ENCODE measurements around the gene MAMLD1.
"Not testable (repeated sequence)": the region's sequence is repeated elsewhere in the genome, so short reads cannot be mapped to it uniquely, and the experiment has no call there.

MAMLD1 gene, protein sequence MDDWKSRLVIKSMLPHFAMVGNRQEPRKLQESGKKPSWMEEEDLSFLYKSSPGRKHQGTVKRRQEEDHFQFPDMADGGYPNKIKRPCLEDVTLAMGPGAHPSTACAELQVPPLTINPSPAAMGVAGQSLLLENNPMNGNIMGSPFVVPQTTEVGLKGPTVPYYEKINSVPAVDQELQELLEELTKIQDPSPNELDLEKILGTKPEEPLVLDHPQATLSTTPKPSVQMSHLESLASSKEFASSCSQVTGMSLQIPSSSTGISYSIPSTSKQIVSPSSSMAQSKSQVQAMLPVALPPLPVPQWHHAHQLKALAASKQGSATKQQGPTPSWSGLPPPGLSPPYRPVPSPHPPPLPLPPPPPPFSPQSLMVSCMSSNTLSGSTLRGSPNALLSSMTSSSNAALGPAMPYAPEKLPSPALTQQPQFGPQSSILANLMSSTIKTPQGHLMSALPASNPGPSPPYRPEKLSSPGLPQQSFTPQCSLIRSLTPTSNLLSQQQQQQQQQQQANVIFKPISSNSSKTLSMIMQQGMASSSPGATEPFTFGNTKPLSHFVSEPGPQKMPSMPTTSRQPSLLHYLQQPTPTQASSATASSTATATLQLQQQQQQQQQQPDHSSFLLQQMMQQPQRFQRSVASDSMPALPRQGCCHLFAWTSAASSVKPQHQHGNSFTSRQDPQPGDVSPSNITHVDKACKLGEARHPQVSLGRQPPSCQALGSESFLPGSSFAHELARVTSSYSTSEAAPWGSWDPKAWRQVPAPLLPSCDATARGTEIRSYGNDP

DNA sequence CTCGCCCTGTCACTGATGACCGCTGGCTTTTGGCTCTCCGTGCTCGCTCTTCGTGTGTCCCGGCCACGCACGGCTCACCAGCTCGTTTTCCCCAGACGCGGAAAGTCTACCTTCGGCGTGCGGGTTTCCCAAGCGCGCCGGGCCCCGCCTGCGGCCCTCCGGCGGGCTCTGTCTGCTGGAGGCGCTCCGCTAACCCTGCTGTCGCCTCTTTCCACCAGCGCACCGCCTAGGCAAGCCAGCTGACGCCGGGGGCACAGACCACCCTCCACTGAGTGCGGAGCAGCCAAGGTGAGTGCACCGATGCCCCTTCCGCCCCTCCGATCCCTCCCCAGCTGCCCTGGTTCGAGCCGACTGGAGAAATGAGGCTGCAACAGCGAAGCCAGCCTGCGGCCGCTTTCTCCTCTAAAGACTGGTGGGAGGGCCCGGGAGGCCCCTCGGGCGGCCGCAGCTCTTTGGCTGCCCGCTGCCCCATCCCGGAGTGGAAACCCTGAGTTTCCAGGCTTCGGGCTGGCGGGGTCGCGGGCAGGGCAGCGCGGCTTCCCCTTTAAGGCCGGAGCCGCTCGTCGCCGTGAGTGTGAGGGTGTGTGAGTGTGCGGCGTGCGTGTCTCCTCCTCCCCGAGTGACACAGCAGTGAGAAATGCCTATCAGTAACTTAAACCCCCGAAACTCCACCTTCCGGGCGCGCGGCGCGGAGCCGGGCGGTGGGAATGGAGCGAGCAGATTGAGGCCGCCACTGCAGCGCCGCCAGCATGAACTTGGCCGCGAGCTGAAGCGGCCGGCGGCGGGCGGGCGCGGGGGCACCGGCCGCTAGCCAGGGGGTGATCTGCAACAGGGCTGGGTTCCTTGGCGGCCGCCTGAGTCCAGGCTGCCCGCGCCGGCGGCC lies at the start of gene MAMLD1:
Gene MAMLD1, plus strand, starts transcription at position 719 of the 883 bp plus-strand sequence. CDS start 82,200 bp downstream, outside the sequence.
- DNase-seq, result peak; percentile 17 to 46 (median 35)

GRCh38 chrX:150313514-150313913 lies 49.6 kb upstream of the MAMLD1 start:
- DNase-seq, result no peak

DNA sequence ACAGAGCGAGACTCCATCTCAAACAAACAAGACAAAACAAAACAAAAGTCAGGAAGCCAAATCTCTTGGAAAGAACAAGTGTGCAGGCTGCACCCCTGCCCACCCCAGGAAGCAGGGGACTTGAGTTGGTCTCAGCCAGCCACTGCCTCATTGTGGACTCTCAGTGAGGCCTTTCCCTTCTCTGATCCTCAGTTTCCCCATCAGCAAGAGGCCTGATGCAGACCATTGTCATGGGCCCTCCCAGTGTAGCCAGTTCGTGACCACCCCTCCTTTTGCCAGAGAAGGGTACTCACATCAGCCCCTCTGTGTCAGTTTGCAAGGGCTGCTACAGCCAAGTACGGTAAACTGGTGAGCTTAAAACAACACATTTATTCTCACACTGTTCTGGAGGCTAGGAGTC lies 48.9 kb upstream of the MAMLD1 start:
- DNase-seq, result no peak

GRCh38 chrX:150316564-150316963 lies 46.6 kb upstream of the MAMLD1 start:
- no peak for DNase-seq

- DNase-seq, result no peak
Measured at GRCh38 chrX:150323020-150323419, 40.1 kb upstream of the MAMLD1 start.

GRCh38 chrX:150324035-150324728 lies 38.9 kb upstream of the MAMLD1 start:
- no peak for DNase-seq

DNA sequence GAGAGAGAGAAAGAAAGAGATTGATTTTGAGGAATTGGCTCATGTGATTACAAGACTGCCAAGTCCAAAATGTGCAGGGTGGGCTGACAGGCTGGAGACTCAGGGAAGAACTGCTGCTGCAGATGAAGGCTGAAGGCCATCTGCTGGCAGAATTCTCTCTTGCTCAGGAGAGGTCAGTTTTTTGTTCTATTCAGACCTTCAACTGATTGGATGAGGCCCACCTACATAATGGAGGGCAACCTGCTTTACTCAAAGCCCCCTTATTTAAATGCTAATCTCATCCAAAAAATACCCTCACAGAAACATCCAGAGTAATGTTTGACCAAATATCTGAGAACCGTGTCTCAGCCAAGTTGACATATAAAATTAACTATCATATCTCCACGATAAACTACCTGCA lies 38.2 kb upstream of the MAMLD1 start:
- no peak for DNase-seq

DNA sequence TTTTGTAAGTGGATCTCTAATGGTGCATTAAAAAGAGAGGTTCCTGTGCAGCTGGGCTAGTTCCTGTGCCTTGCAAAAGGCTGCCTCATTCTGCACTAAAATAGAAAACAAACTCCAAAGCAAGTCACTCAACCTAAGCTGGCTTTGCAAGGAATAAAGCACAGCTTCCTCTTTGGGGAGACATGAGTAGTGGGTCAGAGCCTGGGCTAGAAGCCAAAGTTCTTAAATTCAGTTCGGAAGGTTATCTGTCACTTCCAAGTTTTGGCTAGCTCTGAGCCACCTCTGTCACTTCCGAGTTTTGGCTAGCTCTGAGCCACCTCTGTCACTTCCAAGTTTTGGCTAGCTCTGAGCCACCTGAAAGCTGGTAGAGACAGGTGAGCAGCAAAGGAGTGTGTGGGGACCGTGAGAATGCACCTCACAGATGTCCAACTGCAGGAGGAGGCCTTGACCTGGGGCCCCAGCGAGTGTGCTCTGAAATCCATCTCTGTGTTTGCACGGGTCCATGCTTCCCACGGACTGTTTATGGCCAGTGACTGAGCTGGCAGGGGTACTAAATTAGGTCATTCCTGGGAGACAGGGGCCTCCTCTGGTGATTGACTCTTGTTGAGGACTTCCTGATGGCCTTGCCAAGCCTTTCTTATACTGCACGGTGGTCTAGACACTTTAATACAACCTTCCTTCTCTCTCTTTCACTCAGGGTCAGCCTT lies 36.4 kb upstream of the MAMLD1 start:
- DNase-seq, result no peak

- DNase-seq, result no peak
Measured at GRCh38 chrX:150329282-150329681, 33.8 kb upstream of the MAMLD1 start.

DNA sequence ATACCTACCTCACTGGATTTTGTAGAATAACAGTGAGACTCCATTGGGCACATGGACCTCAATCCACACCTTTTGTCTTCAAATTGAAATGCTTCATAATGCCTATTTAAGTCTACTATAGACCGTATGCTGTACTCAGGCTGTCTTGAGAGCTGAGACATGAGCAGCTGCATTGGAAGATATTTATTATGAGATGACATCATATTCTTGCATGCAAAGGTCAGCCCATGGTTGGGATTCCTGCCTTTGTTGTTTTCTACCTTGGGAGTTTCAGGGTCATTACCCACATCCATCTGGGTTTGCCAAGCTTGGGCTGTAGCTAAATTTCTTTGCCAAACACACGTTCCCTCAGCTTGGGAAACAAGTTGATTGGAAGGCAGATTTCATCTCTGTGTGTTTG lies 33.2 kb upstream of the MAMLD1 start:
- DNase-seq, result no peak

GRCh38 chrX:150332023-150332422 lies 31.1 kb upstream of the MAMLD1 start:
- DNase-seq, result no peak

GRCh38 chrX:150334100-150334499 lies 29.0 kb upstream of the MAMLD1 start:
- DNase-seq, result no peak

- no peak for DNase-seq
Measured at GRCh38 chrX:150334981-150335380, 28.1 kb upstream of the MAMLD1 start.

- no peak for DNase-seq
Measured at GRCh38 chrX:150337026-150337425, 26.1 kb upstream of the MAMLD1 start.

DNA sequence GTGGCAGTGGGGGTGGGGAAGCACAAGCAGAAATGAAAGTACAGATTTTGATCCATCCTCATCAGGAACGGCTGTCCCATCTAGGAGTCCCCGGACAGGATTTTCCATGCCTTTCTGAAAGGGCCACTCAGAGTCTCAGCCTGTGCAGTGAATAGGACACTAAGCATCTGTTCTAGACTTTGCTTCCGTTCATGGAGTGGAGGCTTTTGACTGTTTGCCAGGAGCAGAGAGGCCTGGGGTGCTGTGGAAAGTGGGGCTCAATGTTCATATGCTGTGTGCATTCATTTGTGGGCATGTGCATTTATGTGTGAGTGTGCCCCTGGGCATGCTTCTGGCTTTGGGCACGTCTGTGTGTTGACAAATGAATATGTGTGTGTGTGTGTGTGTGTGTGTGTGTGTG lies 25.6 kb upstream of the MAMLD1 start:
- DNase-seq, result no peak

GRCh38 chrX:150338615-150339014 lies 24.5 kb upstream of the MAMLD1 start:
- no peak for DNase-seq

DNA sequence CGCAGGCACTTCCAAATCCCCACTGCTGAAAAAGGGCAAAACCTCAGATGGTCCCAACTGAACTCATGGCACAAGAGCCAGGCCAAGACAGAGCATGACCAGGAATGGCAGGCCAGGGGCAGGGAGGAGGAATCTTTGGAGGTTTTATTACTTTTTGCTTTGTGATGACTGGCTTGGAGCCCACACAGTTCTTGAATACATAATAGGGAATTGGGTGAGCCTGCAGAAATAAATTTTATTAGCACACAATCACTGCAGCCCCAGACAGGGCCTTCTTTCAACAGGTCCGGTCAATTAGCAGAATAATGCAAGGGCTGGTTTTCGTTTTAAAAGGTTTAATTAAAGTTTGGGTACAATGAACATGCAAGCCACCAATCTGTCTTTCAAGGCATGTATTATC lies 23.4 kb upstream of the MAMLD1 start:
- no peak for DNase-seq

DNA sequence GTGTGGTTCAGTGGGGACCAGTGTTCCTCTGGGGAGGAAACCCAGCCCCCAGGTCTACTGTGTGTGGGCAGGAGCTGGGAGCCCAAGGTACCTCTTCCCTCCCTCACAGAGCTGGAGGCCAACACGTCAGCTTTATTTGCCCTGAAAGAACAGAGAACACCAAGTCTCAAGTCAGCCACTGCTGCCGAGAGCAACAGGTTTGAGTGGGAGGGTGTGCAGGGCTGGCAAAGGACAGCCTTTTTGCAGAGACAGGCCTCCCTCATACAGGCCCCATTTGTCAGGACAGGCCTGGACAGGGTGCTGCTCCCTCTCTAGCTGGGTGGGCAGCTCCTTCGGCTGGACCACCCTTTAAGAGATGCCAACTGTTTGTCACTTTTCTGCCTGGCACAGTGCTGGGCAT lies 22.8 kb upstream of the MAMLD1 start:
- DNase-seq, result not testable (repeated sequence)

DNA sequence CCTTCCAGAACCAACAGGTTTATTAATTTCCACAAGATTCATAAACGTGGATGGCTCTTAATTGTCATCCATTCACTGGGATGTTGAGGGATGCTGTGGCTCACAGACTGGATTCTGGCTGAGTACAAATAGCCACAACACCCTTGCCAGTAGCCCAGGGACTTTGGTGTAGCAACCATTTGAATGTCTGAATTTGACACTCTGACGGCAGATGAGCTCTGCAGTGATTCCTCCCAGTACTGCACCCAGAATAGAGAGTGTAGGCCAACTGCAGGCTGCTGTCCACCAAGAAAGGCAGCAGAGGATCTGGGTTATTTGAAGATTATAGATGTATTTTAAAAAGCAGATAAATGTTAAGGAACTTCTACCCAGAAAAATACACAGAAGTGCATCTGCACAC lies 15.6 kb upstream of the MAMLD1 start:
- DNase-seq, result no peak

GRCh38 chrX:150348365-150348764 lies 14.8 kb upstream of the MAMLD1 start:
- DNase-seq, result peak in 1 of 3 experiments; percentile 65

DNA sequence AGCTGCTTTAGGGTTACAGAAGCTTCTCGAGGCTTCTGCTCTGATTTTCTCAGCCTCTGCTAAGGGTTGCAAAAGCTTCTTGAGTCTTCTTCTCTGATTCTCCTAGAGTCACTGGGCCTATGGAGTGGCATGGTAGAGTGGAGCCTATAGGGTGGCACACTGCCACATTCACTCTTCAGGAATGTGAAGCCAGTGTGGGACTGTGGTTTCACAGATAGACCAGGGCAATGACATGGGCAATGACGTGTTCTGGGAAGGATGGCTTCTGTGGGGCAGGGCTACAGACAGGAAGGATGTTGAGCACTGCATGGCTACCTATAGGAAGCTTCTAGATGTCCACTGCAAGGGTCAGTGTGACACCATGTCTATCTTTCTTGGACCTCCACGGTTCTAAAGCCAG lies 11.0 kb upstream of the MAMLD1 start:
- DNase-seq, result no peak

- peak in 1 of 3 experiments; percentile 43 for DNase-seq
Measured at GRCh38 chrX:150352581-150352980, 10.5 kb upstream of the MAMLD1 start.

Data from NCI-H1417 (cell line).